Hepatocyte (in vitro differentiated cells): Measurements from ENCODE around the gene DNAJA3. TPM values are rescaled to one million over a fixed set of nuclear protein-coding genes. Genes with fewer than 3 reads are reported as not detected.

Experiments
- DNase-seq: peaks from one replicate; pipeline ENCODE4 v3.0.0-alpha.2; 2016; ENCODE audit warnings: low spot score
- H2AFZ ChIP-seq: fragments of 200-600 bp; sonication (generic); 2 replicates; pipeline ENCODE4 v1.6.0; 2016; ENCODE audit warnings: antibody characterized with exemption, mild to moderate bottlenecking
- H3K27ac ChIP-seq: fragments of 200-600 bp; sonication (generic); 2 replicates; pipeline ENCODE4 v1.5.1; 2016; ENCODE audit warnings: mild to moderate bottlenecking
- H3K27me3 ChIP-seq: fragments of 200-600 bp; sonication (generic); 2 replicates; pipeline ENCODE4 v1.6.1; 2016
- H3K36me3 ChIP-seq: fragments of 200-600 bp; sonication (generic); replicated peaks from 2 replicates; pipeline ENCODE4 v1.5.1; 2016; ENCODE audit warnings: low read depth; ENCODE audit not compliant: insufficient read depth
- H3K4me1 ChIP-seq: fragments of 200-600 bp; sonication (generic); 2 replicates; pipeline ENCODE4 v1.5.1; 2016; ENCODE audit warnings: mild to moderate bottlenecking, moderate library complexity; ENCODE audit not compliant: insufficient read depth
- H3K4me2 ChIP-seq: fragments of 200-600 bp; sonication (generic); 2 replicates; pipeline ENCODE4 v1.6.0; 2016
- H3K4me3 ChIP-seq: fragments of 200-600 bp; sonication (generic); 2 replicates; pipeline ENCODE4 v1.5.1; 2016; ENCODE audit warnings: mild to moderate bottlenecking
- H3K79me2 ChIP-seq: fragments of 200-600 bp; sonication (generic); 2 replicates; pipeline ENCODE4 v1.6.0; 2017; ENCODE audit warnings: mild to moderate bottlenecking
- H3K9me2 ChIP-seq: fragments of 200-600 bp; sonication (generic); replicated peaks from 2 replicates; pipeline ENCODE4 v1.6.0; 2017; ENCODE audit warnings: mild to moderate bottlenecking; ENCODE audit not compliant: insufficient read depth
- H3K9me3 ChIP-seq: fragments of 200-600 bp; sonication (generic); 2 replicates; pipeline ENCODE4 v1.5.1; 2016; ENCODE audit warnings: low read depth, mild to moderate bottlenecking
- H4K20me1 ChIP-seq: fragments of 200-600 bp; sonication (generic); 2 replicates; pipeline ENCODE4 v1.6.0; 2016; ENCODE audit warnings: mild to moderate bottlenecking; ENCODE audit not compliant: insufficient read depth, poor library complexity, severe bottlenecking
- EZH2 ChIP-seq: fragments of 200-600 bp; sonication (generic); IDR thresholded peaks from 2 replicates; pipeline ENCODE4 v1.6.1; 2016; ENCODE audit warnings: antibody characterized with exemption, mild to moderate bottlenecking, borderline replicate concordance
- EZH2phosphoT487 ChIP-seq: fragments of 200-600 bp; sonication (generic); IDR thresholded peaks from one replicate; pipeline ENCODE4 v1.6.1; 2018; ENCODE audit warnings: antibody characterized with exemption, mild to moderate bottlenecking, low read depth, moderate library complexity; ENCODE audit not compliant: unreplicated experiment, severe bottlenecking
- WGBS: methylation state at CpG from one replicate; pipeline ENCODE4 v1.1.6; 2016; ENCODE audit warnings: low lambda C conversion rate; ENCODE audit errors: missing lambda C conversion rate; 5-methylcytosine and 5-hydroxymethylcytosine counted together
- polyA plus RNA-seq: library from polyadenylated mRNA; unstranded; fragments of >200 nt; fragmentation: Nextera tagmentation; extraction: Ambion mirVana; gene quantifications from 2 replicates; pipeline ENCODE4 v1.2.1, GENCODE V29; 2016
- total RNA-seq: library from RNA; depleted of rRNA; stranded (reverse); fragments of >200 nt; gene quantifications from 2 replicates; pipeline ENCODE4 v1.2.3, GENCODE V29; 2014
- TF ChIP-seq, protein P1 (sequence below): fragments of 200-600 bp; sonication (generic); IDR thresholded peaks from 2 replicates; pipeline ENCODE4 v1.5.1; 2016; ENCODE audit warnings: antibody characterized with exemption, mild to moderate bottlenecking; ENCODE audit not compliant: poor library complexity

The DNAJA3 gene
- total and polyA plus RNA-seq, 2 experiments from 2014 or later: 58.8 to 59.2 TPM

DNA sequence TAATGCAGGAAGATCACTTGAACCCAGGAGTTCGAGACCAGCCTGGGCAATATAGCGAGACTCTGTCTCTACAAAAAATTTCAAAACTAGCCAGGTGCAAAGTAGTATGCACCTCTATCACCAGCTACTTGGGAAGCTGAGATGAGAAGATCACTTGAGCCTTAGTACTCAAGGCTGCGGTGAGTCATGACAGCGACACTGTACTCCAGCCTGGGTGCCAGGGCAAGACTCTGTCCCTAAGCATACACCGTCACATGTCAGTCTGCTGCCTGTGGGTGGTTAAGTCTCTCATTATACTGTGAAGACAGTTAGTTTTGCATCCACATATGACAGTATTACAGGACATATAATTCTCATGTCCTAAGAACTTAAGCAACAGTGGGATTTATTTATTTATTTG, 27.0 kb downstream of the DNAJA3 start:
- Histone ChIP-seq H3K79me2 (no peaks in the 10 kb centered on the region), H3K9me2 (no peaks in the 10 kb centered on the region), H2AFZ (no peak overlapping the region), H3K36me3 (no peaks in the 10 kb centered on the region), H3K27me3 (no peaks in the 10 kb centered on the region), H3K4me3 (no peak overlapping the region), H3K4me2 (no peak overlapping the region), H3K9me3 (no peaks in the 10 kb centered on the region), H3K4me1 (no peaks in the 10 kb centered on the region), H3K27ac (no peak overlapping the region), H4K20me1 (no peaks in the 10 kb centered on the region)
- no peak for TF ChIP-seq EZH2
- TF ChIP-seq, protein P1, sequence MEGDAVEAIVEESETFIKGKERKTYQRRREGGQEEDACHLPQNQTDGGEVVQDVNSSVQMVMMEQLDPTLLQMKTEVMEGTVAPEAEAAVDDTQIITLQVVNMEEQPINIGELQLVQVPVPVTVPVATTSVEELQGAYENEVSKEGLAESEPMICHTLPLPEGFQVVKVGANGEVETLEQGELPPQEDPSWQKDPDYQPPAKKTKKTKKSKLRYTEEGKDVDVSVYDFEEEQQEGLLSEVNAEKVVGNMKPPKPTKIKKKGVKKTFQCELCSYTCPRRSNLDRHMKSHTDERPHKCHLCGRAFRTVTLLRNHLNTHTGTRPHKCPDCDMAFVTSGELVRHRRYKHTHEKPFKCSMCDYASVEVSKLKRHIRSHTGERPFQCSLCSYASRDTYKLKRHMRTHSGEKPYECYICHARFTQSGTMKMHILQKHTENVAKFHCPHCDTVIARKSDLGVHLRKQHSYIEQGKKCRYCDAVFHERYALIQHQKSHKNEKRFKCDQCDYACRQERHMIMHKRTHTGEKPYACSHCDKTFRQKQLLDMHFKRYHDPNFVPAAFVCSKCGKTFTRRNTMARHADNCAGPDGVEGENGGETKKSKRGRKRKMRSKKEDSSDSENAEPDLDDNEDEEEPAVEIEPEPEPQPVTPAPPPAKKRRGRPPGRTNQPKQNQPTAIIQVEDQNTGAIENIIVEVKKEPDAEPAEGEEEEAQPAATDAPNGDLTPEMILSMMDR: no peak
- TF ChIP-seq EZH2phosphoT487: no peak
- no peak for DNase-seq
- WGBS: 98% methylated on average over 5 of the region's 5 CpGs

DNA sequence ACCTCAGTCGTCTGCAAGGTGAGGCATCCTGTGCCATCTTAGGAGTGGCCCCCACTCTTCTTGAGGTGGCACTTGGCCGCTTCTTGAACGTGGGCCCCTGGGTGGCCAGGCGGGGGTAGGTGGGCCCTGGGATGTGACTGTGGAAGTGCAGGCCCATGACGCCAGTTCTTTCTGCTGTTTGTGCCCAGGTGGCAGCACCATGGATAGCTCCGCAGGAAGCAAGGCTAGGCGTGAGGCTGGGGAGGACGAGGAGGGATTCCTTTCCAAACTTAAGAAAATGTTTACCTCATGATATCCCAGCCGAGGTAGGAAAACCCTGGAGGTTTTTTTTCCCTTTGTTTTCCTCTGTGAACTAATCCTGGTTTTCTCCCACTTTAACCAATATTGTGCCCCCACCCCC, 29.0 kb downstream of the DNAJA3 start:
- H4K20me1 ChIP-seq: no peaks in the 10 kb centered on the region
- H3K9me2 ChIP-seq: no peaks in the 10 kb centered on the region
- DNase-seq: no peak
- H3K4me2 ChIP-seq: no peak overlapping the region
- H3K4me3 ChIP-seq: no peak overlapping the region
- no peaks in the 10 kb centered on the region for H3K4me1 ChIP-seq
- no peak overlapping the region for H2AFZ ChIP-seq
- TF ChIP-seq EZH2 (no peak), EZH2phosphoT487 (no peak)
- TF ChIP-seq, protein P1: no peak
- WGBS: 81% methylated on average over 9 of the region's 9 CpGs
- H3K27ac ChIP-seq: no peak overlapping the region
- H3K9me3 ChIP-seq: no peaks in the 10 kb centered on the region
- H3K36me3 ChIP-seq: no peaks in the 10 kb centered on the region
- no peaks in the 10 kb centered on the region for H3K27me3 ChIP-seq
- no peaks in the 10 kb centered on the region for H3K79me2 ChIP-seq

DNA sequence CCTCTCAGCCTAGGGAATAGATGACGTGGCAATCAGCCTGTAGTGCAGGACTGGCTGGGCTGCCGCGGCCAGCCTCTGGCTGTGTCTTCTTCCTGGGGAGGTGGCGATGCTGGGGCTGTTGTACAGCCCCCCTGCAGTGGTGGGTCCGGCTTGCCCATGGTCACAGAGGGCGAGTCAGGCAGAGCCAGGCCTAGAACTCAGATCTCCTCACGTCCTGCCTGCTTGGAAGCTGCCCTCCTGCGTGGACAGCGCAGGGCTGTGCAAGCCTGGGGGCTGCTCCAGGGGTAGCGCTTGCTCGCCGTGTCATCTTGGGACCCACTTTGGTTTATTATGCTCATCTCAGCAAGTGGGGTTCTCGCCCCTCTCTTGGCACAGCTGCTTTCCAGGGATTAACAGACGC, 29.4 kb downstream of the DNAJA3 start:
- no peak overlapping the region for H3K27ac ChIP-seq
- no peaks in the 10 kb centered on the region for H3K27me3 ChIP-seq
- H3K9me3 ChIP-seq: no peaks in the 10 kb centered on the region
- no peaks in the 10 kb centered on the region for H3K9me2 ChIP-seq
- DNase-seq: no peak
- TF ChIP-seq EZH2 (no peak), EZH2phosphoT487 (no peak)
- TF ChIP-seq, protein P1: no peak
- 97% methylated on average over 14 of the region's 14 CpGs for WGBS
- no peak overlapping the region for H3K4me3 ChIP-seq
- H4K20me1 ChIP-seq: no peaks in the 10 kb centered on the region
- H3K79me2 ChIP-seq: no peaks in the 10 kb centered on the region
- no peaks in the 10 kb centered on the region for H3K4me1 ChIP-seq
- H3K36me3 ChIP-seq: no peaks in the 10 kb centered on the region
- no peak overlapping the region for H3K4me2 ChIP-seq
- no peak overlapping the region for H2AFZ ChIP-seq

DNA sequence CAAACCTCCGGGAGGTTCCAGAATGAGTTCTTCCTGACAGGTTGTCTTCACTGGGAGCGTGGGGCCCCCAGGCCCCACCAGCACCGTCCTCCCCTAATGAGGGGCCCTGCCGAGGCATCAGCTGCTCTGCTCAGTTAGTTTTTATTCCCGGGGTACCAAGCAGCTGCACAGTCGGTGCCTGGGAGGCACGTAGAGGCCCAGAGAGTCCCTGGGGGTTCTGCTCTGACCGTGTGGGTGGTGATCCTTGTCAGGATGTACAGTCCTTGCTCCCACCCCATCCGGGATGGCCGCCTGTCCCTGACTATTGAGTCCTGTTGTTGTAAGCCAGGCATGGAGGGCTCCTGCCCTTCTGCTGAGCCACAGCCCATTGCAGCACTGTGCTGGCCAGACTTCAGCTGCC, 30.3 kb downstream of the DNAJA3 start:
- no peaks in the 10 kb centered on the region for H3K79me2 ChIP-seq
- WGBS: 89% methylated on average over 10 of the region's 10 CpGs
- H3K4me3 ChIP-seq: no peak overlapping the region
- H3K9me2 ChIP-seq: no peaks in the 10 kb centered on the region
- no peak overlapping the region for H2AFZ ChIP-seq
- no peaks in the 10 kb centered on the region for H3K9me3 ChIP-seq
- no peaks in the 10 kb centered on the region for H3K4me1 ChIP-seq
- no peaks in the 10 kb centered on the region for H3K36me3 ChIP-seq
- no peak overlapping the region for H3K27ac ChIP-seq
- no peak overlapping the region for H3K4me2 ChIP-seq
- TF ChIP-seq EZH2 (no peak), EZH2phosphoT487 (no peak)
- TF ChIP-seq, protein P1: no peak
- no peak for DNase-seq
- H3K27me3 ChIP-seq: no peaks in the 10 kb centered on the region
- H4K20me1 ChIP-seq: no peaks in the 10 kb centered on the region
